Uterus (tissue), 4 donors: ENCODE data around the gene USP31. TPM values are rescaled to one million over a fixed set of nuclear protein-coding genes. Genes with fewer than 3 reads are reported as not detected.

ENCODE experiments used
- DNase-seq, 2 donors: peaks; one replicate each; pipeline ENCODE4 v3.0.0-alpha.2; 2019 to 2020
- H3K27ac ChIP-seq, 2 donors: fragments of 200-600 bp; sonication (generic); 1 replicate in 1 of 2; 2 replicates in 1 of 2; pipeline ENCODE4 v1.5.1; 2016 to 2018
- H3K27me3 ChIP-seq, 2 donors: fragments of 200-600 bp; sonication (generic); one replicate each; pipeline ENCODE4 v1.5.1; 2018 to 2019; ENCODE audit warnings: control low read depth in 1 of 2
- H3K36me3 ChIP-seq, 2 donors: fragments of 200-600 bp; sonication (generic); one replicate each; pipeline ENCODE4 v1.5.1; 2019; ENCODE audit warnings: control low read depth in 1 of 2
- H3K4me1 ChIP-seq, 2 donors: fragments of 200-600 bp; sonication (generic); one replicate each; pipeline ENCODE4 v1.5.1; 2018 to 2019; ENCODE audit warnings: control low read depth in 1 of 2
- H3K4me3 ChIP-seq, 2 donors: fragments of 200-600 bp; sonication (generic); 1 replicate in 1 of 2; 2 replicates in 1 of 2; pipeline ENCODE4 v1.5.1; 2018 to 2019; ENCODE audit warnings: mild to moderate bottlenecking in 1 of 2
- H3K9me3 ChIP-seq, 2 donors: fragments of 200-600 bp; sonication (generic); one replicate each; pipeline ENCODE4 v1.5.1; 2019; ENCODE audit warnings: control low read depth in 1 of 2
- CTCF ChIP-seq, 4 experiments: fragments of 200-600 bp in 2 of 4; fragments of 450-650 bp in 2 of 4; sonication (generic) in 2 of 4; IDR thresholded peaks; one replicate each; pipeline ENCODE4 v1.5.1; 2016 to 2019; ENCODE audit warnings: antibody characterized with exemption in 4 of 4, mild to moderate bottlenecking in 2 of 4, moderate library complexity in 1 of 4
- POLR2A ChIP-seq, 2 donors: fragments of 450-650 bp; IDR thresholded peaks; one replicate each; pipeline ENCODE4 v1.6.1; 2016; ENCODE audit warnings: antibody characterized with exemption in 2 of 2, mild to moderate bottlenecking in 1 of 2, moderate library complexity in 1 of 2
- intact Hi-C: fragments of 100-400 bp; cut with DNase I; formaldehyde crosslinking; loops from one replicate; pipeline ENCODE4 v1.15.1; 2023; ENCODE audit warnings: low total_unique reads
- total RNA-seq, 4 donors: library from RNA; depleted of rRNA in 3 of 4; stranded (reverse); fragments of >200 nt in 3 of 4; gene quantifications; one replicate each; pipeline versions ENCODE4 v1.1.0 to v1.2.4, GENCODE V29; 2014 to 2023
- donor health status: DM: yes; HTN: yes; CAD: no.

Gene USP31
- total RNA-seq, 4 donors from 2014 or later, result 11.8 to 62.0 (median 28.2) TPM

DNA sequence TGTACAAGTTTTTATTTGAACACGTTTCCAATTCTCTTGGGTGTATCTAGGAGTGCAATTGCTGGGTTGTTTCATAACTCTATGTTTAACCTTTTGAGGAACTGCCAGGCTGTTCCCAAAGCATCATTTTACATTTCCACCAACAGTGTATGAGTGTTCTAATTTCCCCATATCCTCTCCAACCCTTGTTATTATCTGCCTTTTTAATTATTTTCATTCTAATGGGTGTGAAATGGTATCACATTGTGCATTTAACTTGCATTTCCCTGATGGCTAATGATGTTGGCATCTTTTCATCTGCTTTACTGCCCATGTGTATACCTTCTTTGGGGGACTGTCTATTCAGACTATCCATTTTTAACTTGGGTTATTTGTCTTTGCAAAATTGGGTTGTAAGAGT, 104.2 kb downstream of the USP31 start:
- H3K9me3 ChIP-seq, result peaks cover 0 to 4% of the 10 kb centered on the region in 2 donors
- no peaks in the 10 kb centered on the region for H3K27me3 ChIP-seq
- no peak overlapping the region for H3K27ac ChIP-seq
- no peak for DNase-seq
- no peak overlapping the region for H3K4me3 ChIP-seq
- intact Hi-C loops, result no loop called here
- TF ChIP-seq POLR2A (IDR thresholded peaks at IDR 0.05) (no peak), CTCF (IDR thresholded peaks at IDR 0.05) (no peak)
- no peaks in the 10 kb centered on the region for H3K4me1 ChIP-seq
- H3K36me3 ChIP-seq, result no peaks in the 10 kb centered on the region

DNA sequence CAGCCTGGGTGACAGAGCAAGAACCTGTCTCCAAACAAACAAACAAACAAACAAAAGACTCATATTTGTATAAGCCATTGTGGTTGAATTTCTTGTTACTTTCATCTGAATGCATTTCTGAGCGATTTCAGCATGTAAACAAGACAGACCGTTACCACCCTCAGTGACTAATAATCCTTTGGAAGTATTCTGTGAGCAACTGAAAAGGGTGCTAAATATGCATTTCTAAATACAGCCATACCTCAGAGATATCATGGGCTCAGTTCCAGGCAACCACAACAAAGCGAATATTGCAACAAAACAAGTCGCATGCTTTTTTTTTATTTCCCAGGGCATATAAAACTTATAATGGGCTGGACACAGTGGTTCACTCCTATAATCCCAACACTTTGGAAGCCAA, 109.0 kb downstream of the USP31 start:
- no peak for TF ChIP-seq POLR2A (IDR thresholded peaks at IDR 0.05)
- intact Hi-C loops, result no loop called here
- no peak overlapping the region for H3K27ac ChIP-seq
- H3K9me3 ChIP-seq, result no peaks in the 10 kb centered on the region
- no peaks in the 10 kb centered on the region for H3K27me3 ChIP-seq
- H3K4me1 ChIP-seq, result no peaks in the 10 kb centered on the region
- H3K4me3 ChIP-seq, result no peak overlapping the region
- H3K36me3 ChIP-seq, result no peaks in the 10 kb centered on the region
- no peak for DNase-seq

DNA sequence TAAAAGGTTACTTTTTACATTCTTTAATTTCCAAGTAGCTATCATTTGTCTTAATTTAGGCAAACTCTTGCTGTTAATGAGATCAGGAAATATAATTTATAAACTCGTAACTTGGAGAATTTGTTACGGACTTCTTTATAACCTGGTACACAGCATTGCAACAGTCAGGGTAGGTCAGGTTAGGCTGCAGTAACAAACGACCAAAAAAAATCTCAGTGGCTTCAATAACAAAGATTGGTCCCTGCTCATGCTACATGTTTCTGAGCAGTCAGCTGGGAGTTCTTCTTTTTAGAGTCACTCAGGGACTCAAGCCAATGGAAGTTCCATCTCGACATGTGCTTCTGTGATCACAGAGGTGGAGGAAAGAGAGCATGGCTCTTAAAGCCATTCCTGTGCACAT, 110.1 kb downstream of the USP31 start:
- H3K4me3 ChIP-seq, result no peak overlapping the region

GRCh38 chr16:23035240-23035639, 114.0 kb downstream of the USP31 start:
- Histone ChIP-seq H3K27me3 (no peaks in the 10 kb centered on the region), H3K36me3 (no peaks in the 10 kb centered on the region), H3K4me1 (no peaks in the 10 kb centered on the region), H3K27ac (no peak overlapping the region), H3K9me3 (no peaks in the 10 kb centered on the region), H3K4me3 (no peak overlapping the region)
- DNase-seq, result no peak
- intact Hi-C loops, result no loop called here
- TF ChIP-seq POLR2A (IDR thresholded peaks at IDR 0.05), result no peak
- no peak for TF ChIP-seq CTCF (IDR thresholded peaks at IDR 0.05)

More for the DNA sequence above, 110.1 kb downstream of the USP31 start:
- intact Hi-C loops, result no loop called here
- Histone ChIP-seq H3K27me3 (no peaks in the 10 kb centered on the region), H3K9me3 (no peaks in the 10 kb centered on the region), H3K4me1 (no peaks in the 10 kb centered on the region), H3K36me3 (no peaks in the 10 kb centered on the region), H3K27ac (no peak overlapping the region)
- TF ChIP-seq CTCF (IDR thresholded peaks at IDR 0.05) (no peak), POLR2A (IDR thresholded peaks at IDR 0.05) (no peak)
- DNase-seq, result no peak

DNA sequence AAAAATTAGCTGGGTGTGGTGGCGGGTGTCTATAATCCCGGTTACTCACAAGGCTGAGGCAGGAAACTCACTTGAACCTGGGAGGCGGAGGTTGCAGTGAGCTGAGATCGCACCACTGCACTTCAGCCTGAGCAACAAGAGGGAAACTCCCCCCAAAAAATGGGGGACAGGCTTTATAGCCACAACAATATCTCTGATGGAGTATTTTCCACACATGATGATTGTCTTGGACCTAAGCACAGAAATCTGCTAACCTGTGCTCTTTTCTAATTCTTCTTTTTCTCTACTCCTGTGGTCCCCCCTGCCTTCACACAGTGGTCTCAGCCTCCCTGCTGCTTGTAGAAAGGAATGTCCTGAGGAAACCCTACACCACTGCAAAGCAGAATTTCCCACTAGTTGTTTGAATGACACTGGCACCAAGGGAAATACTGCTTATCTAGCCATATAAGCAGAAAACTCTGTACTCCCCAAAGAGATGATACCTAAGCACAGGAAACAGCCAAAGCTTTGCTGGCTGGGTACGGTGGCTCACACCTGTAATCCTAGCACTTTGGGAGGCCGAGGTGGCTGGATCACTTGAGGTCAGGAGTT, 117.6 kb downstream of the USP31 start:
- H3K4me1 ChIP-seq, result no peaks in the 10 kb centered on the region
- no peaks in the 10 kb centered on the region for H3K27me3 ChIP-seq
- intact Hi-C loops, result no loop called here

More for the DNA sequence above, 117.6 kb downstream of the USP31 start:
- no peak overlapping the region for H3K4me3 ChIP-seq
- no peaks in the 10 kb centered on the region for H3K36me3 ChIP-seq
- no peak for DNase-seq
- no peak overlapping the region for H3K27ac ChIP-seq
- TF ChIP-seq CTCF (IDR thresholded peaks at IDR 0.05), result no peak
- no peak for TF ChIP-seq POLR2A (IDR thresholded peaks at IDR 0.05)
- H3K9me3 ChIP-seq, result no peaks in the 10 kb centered on the region
